SKM-1 (cell line): ENCODE measurements around the gene TNK1.

Experiments
- DNase-seq: peaks from one replicate; lab custom pipeline; 2025; ENCODE audit not compliant: unreplicated experiment; lab: John Stamatoyannopoulos, UW

The TNK1 gene

GRCh38 chr17:7431231-7431630, 50.3 kb downstream of the TNK1 start:
- no peak for DNase-seq

- DNase-seq: no peak
Observed at GRCh38 chr17:7432296-7432695, 51.4 kb downstream of the TNK1 start.

DNA sequence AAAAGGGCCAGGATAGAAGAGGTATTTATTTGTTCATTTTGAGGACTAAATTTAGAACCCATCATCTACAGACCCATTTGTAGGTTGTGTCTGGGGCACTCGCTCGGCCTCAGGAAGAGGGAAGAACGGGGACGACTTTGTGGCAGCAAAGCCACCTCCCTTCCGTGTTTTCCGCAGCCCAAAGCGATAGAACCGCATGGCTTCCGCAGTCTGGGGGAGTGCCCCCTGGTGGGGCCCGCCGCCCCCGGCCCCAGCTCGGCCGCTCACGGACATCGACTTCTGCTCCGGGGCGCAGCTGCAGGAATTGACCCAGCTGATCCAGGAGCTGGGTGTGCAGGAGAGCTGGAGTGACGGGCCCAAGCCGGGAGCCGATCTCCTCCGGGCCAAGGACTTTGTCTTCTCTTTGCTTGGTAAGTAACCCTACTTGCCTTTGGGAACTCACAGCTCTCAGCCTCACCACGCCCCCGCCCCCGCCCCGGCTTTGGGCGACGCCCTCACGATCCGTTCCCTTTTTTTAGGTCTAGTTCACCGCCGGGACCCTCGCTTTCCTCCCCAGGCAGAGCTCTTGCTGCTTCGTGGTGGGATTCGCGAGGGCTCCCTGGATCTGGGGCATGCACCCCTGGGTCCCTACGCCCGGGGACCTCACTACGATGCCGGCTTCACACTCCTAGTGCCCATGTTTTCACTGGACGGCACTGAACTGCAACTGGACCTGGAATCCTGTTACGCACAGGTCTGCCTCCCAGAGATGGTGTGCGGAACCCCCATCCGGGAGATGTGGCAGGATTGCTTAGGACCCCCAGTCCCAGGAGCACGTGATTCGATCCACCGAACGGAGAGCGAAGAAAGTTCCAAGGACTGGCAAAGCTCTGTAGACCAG, 55.0 kb downstream of the TNK1 start:
- DNase-seq: peak; percentile 15

DNA sequence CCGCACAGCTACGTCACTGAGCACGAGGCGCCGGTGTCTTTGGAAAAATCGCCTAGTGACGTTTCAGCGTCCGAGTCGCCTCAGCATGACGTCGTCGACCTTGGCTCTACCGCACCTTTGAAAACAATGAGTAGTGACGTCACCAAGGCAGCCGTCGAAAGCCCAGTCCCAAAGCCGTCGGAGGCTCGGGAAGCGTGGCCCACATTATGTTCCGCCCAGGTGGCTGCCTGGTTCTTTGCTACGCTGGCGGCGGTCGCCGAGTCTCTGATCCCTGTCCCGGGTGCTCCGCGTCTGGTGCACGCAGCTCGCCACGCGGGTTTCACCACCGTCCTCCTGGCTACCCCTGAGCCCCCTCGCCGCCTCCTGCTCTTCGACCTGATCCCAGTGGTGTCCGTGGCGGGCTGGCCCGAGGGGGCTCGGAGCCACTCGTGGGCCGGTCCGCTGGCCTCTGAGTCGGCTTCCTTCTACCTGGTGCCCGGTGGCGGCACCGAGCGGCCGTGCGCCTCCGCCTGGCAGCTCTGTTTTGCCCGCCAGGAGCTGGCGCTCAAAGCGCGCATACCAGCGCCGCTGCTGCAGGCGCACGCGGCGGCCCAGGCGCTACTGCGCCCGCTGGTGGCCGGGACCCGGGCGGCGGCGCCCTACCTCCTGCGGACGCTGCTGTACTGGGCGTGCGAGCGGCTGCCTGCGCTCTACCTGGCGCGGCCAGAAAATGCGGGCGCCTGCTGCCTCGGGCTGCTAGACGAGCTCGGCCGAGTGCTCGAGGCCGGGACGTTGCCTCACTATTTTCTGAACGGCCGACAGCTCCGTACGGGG, 55.9 kb downstream of the TNK1 start:
- DNase-seq: peak; percentile 4

DNA sequence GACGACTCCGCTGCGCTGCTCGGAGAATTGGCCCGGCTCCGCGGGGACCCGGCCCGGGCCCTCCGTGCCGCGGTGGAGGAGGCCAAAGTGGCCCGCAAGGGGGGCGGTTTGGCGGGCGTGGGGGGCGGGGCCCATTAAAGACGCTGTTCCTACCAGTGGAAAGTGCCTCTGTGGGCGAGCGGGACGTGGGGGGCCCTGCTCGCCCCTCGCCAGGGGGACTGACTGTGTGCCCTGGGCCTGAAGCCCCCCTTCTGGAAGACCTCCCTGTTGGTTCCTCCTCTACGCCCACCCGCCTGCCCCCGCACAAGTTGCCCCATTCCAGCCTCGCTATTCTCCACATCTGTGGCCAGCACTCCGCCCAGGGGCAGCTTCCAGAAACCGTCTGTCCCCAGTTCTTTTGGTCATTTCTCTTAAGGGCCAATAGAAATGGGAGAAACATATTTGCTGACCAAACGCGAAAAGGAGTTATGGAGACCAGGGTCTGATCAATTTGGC, 56.5 kb downstream of the TNK1 start:
- no peak for DNase-seq

GRCh38 chr17:7437950-7438614, 57.2 kb downstream of the TNK1 start:
- DNase-seq: no peak

DNA sequence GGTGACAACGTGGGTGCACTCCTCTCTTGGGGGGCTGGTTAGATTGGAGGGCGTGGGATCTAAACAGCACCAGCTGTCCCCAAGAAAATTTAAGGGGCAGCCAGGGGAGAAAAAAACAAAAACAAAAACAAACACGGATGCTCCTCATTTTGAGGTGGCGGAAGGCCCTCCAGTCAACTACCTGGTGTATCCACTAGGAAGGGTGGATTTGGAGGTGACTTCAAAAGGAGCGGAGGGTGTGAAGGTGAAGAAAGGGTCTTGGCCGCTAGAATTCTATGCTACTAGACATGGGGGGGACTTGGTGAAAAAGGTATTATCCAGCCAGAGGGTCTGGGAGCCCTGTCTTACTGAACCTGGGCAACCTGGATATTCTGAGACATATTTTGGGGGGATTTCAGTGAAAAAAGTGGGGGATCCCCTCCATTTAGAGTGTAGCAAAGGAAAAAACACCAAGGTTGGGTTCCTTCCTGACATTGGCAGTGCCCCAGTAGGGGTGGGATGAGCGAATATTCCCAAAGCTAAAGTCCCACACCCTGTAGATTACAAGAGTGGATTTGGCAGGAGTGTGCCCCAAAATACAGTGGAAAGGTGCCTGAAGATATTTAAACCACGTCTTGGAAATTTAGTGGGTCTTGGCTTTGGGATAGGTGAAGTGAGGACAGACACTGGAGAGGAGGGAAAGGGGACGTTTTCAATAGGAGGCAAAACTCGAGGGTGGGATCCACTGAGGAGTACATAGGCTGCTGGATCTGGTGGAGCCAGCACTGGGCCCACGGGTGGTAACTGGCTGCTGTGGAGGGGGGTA, 58.0 kb downstream of the TNK1 start:
- DNase-seq: no peak
